Measurements from ENCODE around the gene NDST1. TPM values are rescaled to one million over a fixed set of nuclear protein-coding genes. Genes with fewer than 3 reads are reported as not detected.

NDST1 gene
- polyA plus RNA-seq, 1 donor (not counting 4 experiments of a cell fraction or from before 2014, with no cell fraction given), result 24.9 TPM

GRCh38 chr5:150598821-150599273 lies 90.9 kb downstream of the NDST1 start:
- H3K4me3 ChIP-seq (ENCODE audit: control insufficient read depth in 2 of 3, extremely low read depth in 1 of 3, insufficient read depth in 2 of 3, low read depth in 1 of 3, low read length in 3 of 3), result peak overlapping the region in 1 of 3 experiments; percentile 30
- dilution Hi-C loops (cut with MboI; ENCODE audit: extremely low pct_ligation_motif_present, low sequenced_read_pairs), result no loop called here
- H3K27ac ChIP-seq (ENCODE audit: control insufficient read depth, insufficient read depth, low read length), result peak overlapping the region; percentile 93
- H3K79me2 ChIP-seq (ENCODE audit: control insufficient read depth, insufficient read depth, low read length), result no peaks in the 10 kb centered on the region
- TF ChIP-seq CTCF (optimal IDR thresholded peaks at IDR 0.05 in 1 of 3, IDR thresholded peaks at IDR 0.05 in 1 of 3, conservative IDR thresholded peaks at IDR 0.05 in 1 of 3; ENCODE audit: extremely low read depth in 1 of 3, insufficient read depth in 2 of 3, low read length in 3 of 3) (no peak), EZH2 (IDR thresholded peaks at IDR 0.05; ENCODE audit: low read length) (no peak)
- FAIRE-seq (peak; percentile 99), DNase-seq (ENCODE audit: low read depth, low spot score) (peak; percentile 76)
- peak overlapping the region; percentile 21 for H2AFZ ChIP-seq (ENCODE audit: control insufficient read depth, low read length)
- H3K36me3 ChIP-seq (ENCODE audit: control insufficient read depth in 2 of 2, extremely low read depth in 1 of 2, insufficient read depth in 2 of 2, low read length in 2 of 2), result no peaks in the 10 kb centered on the region
- H3K9me3 ChIP-seq (ENCODE audit: control insufficient read depth, low read depth, low read length), result no peaks in the 10 kb centered on the region
- H3K27me3 ChIP-seq (ENCODE audit: control insufficient read depth, extremely low read depth, insufficient read depth, low read length), result no peaks in the 10 kb centered on the region
- peaks cover 38% of the 10 kb centered on the region for H3K4me1 ChIP-seq (ENCODE audit: control insufficient read depth, extremely low read depth, insufficient read depth, low read length)
- peak overlapping the region; percentile 94 for H3K9ac ChIP-seq (ENCODE audit: control insufficient read depth, extremely low read depth, insufficient read depth, low read length)
- H4K20me1 ChIP-seq (ENCODE audit: control insufficient read depth, extremely low read depth, insufficient read depth, low read length), result no peaks in the 10 kb centered on the region
- H3K9me1 ChIP-seq (ENCODE audit: control insufficient read depth, extremely low read depth, insufficient read depth, low read length), result no peaks in the 10 kb centered on the region
- peak overlapping the region; percentile 77 for H3K4me2 ChIP-seq (ENCODE audit: control insufficient read depth, extremely low read depth, insufficient read depth, low read depth, low read length)

- dilution Hi-C loops (cut with MboI; ENCODE audit: extremely low pct_ligation_motif_present, low sequenced_read_pairs), result no loop called here
- Histone ChIP-seq H3K9ac (ENCODE audit: control insufficient read depth, extremely low read depth, insufficient read depth, low read length) (peak overlapping the region; percentile 94), H3K27ac (ENCODE audit: control insufficient read depth, insufficient read depth, low read length) (peak overlapping the region; percentile 93)
Measured at GRCh38 chr5:150599281-150599680, 91.3 kb downstream of the NDST1 start.

More at GRCh38 chr5:150599281-150599680, 91.3 kb downstream of the NDST1 start:
- Histone ChIP-seq H3K27me3 (ENCODE audit: control insufficient read depth, extremely low read depth, insufficient read depth, low read length) (no peaks in the 10 kb centered on the region), H3K9me1 (ENCODE audit: control insufficient read depth, extremely low read depth, insufficient read depth, low read length) (no peaks in the 10 kb centered on the region), H3K36me3 (ENCODE audit: control insufficient read depth in 2 of 2, extremely low read depth in 1 of 2, insufficient read depth in 2 of 2, low read length in 2 of 2) (no peaks in the 10 kb centered on the region), H4K20me1 (ENCODE audit: control insufficient read depth, extremely low read depth, insufficient read depth, low read length) (no peaks in the 10 kb centered on the region), H3K4me2 (ENCODE audit: control insufficient read depth, extremely low read depth, insufficient read depth, low read depth, low read length) (peak overlapping the region; percentile 77), H3K4me1 (ENCODE audit: control insufficient read depth, extremely low read depth, insufficient read depth, low read length) (peaks cover 38% of the 10 kb centered on the region), H3K9me3 (ENCODE audit: control insufficient read depth, low read depth, low read length) (no peaks in the 10 kb centered on the region), H3K4me3 (ENCODE audit: control insufficient read depth in 2 of 3, extremely low read depth in 1 of 3, insufficient read depth in 2 of 3, low read depth in 1 of 3, low read length in 3 of 3) (peak overlapping the region in 1 of 3 experiments; percentile 30), H2AFZ (ENCODE audit: control insufficient read depth, low read length) (peak overlapping the region; percentile 21), H3K79me2 (ENCODE audit: control insufficient read depth, insufficient read depth, low read length) (no peaks in the 10 kb centered on the region)
- no peak for TF ChIP-seq CTCF (optimal IDR thresholded peaks at IDR 0.05 in 1 of 3, IDR thresholded peaks at IDR 0.05 in 1 of 3, conservative IDR thresholded peaks at IDR 0.05 in 1 of 3; ENCODE audit: extremely low read depth in 1 of 3, insufficient read depth in 2 of 3, low read length in 3 of 3)
- no peak for TF ChIP-seq EZH2 (IDR thresholded peaks at IDR 0.05; ENCODE audit: low read length)
- FAIRE-seq, result peak; percentile 39
- no peak for DNase-seq (ENCODE audit: low read depth, low spot score)
